ENCODE measurements around the gene RBFOX2.

DNA sequence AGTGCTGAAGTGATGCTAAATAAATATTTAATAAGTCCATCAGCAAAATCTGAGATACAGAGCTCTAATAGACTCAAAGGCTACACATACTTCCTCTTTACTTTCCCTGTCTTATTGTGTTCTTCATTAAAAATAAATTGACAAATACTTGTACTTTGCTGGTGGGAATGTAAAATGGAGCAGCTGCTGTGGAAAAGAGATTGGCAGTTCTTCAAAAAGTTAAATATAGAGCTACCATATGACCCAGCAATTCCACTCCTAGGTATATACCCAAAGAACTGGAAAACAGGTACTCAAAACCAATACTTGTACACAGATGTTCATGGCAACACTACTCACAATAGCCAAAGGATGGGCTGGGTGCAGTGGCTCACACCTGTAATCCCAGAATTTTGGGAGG is 76.0 kb downstream of the RBFOX2 start:
- TF ChIP-seq EZH2 (IDR thresholded peaks at IDR 0.05) (no peak), POLR2AphosphoS5 (IDR thresholded peaks at IDR 0.05; ENCODE audit: borderline replicate concordance, low read depth, low read length) (no peak), FOXP2 (optimal IDR thresholded peaks at IDR 0.05; ENCODE audit: control extremely low read depth, extremely low read length, insufficient read depth) (no peak)

Data from SK-N-MC (cell line).